ENCODE results near the gene MYO3B. TPM values are rescaled to one million over a fixed set of nuclear protein-coding genes. Genes with fewer than 3 reads are reported as not detected.
"Not testable (repeated sequence)": the region's sequence is repeated elsewhere in the genome, so short reads cannot be mapped to it uniquely, and the experiment has no call there.

MYO3B gene
- total RNA-seq, 1 experiment from 2014 or later, result not detected

- no peaks in the 10 kb centered on the region for H3K9me3 ChIP-seq (replicated peaks)
- H3K27me3 ChIP-seq (replicated peaks), result peaks cover 3% of the 10 kb centered on the region; the same call in 1 of the 2 replicates
- no peak overlapping the region for H3K4me3 ChIP-seq
- DNase-seq (ENCODE audit: low read depth in 1 of 2, low spot score in 2 of 2), result no peak
- H3K4me1 ChIP-seq (replicated peaks), result no peaks in the 10 kb centered on the region
- no peaks in the 10 kb centered on the region for H3K36me3 ChIP-seq
- H3K27ac ChIP-seq, result no peak overlapping the region
Measured at GRCh38 chr2:170276925-170277629, 99.1 kb downstream of the MYO3B start.

GRCh38 chr2:170277951-170278350 lies 100.0 kb downstream of the MYO3B start:
- Histone ChIP-seq H3K27ac (no peak overlapping the region), H3K36me3 (no peaks in the 10 kb centered on the region), H3K4me3 (no peak overlapping the region), H3K9me3 (replicated peaks) (no peaks in the 10 kb centered on the region), H3K27me3 (replicated peaks) (peaks cover 3% of the 10 kb centered on the region; the same call in 1 of the 2 replicates), H3K4me1 (replicated peaks) (no peaks in the 10 kb centered on the region)
- no peak for DNase-seq (ENCODE audit: low read depth in 1 of 2, low spot score in 2 of 2)

- not testable (repeated sequence) for H3K9me3 ChIP-seq (replicated peaks); H3K4me3 ChIP-seq; H3K27me3 ChIP-seq (replicated peaks); H3K4me1 ChIP-seq (replicated peaks); H3K36me3 ChIP-seq; DNase-seq (ENCODE audit: low read depth in 1 of 2, low spot score in 2 of 2); H3K27ac ChIP-seq
Measured at GRCh38 chr2:170279615-170280014, 101.7 kb downstream of the MYO3B start.

DNA sequence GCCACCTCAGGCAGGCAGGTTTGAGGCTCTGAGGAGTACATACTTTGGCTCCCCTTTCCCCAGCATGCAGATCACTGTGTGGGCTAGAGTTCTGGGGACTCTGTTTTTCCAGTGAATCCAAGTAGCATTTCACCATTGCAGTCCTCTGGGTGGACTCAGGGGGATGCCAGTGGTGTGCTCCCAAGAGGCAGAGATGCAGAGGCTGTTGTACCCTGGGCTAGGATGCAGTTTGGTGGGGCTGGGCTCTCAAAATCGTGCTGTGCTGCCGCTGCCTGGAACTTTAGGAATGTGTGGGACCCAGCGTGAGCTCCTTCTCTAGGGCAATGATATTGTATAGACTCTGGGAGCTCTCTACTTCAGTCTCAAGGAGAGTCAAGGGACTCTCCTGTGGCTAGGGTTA lies 104.9 kb downstream of the MYO3B start:
- Histone ChIP-seq H3K4me1 (replicated peaks) (no peaks in the 10 kb centered on the region), H3K27ac (no peak overlapping the region), H3K36me3 (no peaks in the 10 kb centered on the region), H3K9me3 (replicated peaks) (no peaks in the 10 kb centered on the region), H3K4me3 (no peak overlapping the region), H3K27me3 (replicated peaks) (peaks cover 3% of the 10 kb centered on the region; the same call in 1 of the 2 replicates)
- DNase-seq (ENCODE audit: low read depth in 1 of 2, low spot score in 2 of 2), result no peak

DNA sequence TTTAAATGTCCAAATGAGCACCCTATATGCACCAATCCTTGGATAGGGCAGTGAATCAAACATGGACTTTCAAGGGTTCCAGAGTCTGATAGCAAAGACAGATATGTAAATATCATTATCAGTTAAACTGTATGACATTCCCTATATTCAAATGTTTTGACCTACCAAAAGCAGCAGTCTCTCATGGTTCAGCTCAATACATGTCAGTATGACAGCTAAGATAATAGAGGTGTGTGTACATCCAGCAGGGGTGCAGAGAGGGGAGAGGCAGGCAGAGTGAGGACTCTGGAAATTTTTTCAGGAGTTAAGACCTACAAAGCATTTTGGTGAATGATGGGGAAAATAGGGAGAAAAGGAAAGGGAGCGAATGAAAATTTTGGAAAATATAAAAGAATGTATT lies 106.3 kb downstream of the MYO3B start:
- Histone ChIP-seq H3K4me1 (replicated peaks) (no peaks in the 10 kb centered on the region), H3K9me3 (replicated peaks) (no peaks in the 10 kb centered on the region), H3K27ac (no peak overlapping the region), H3K36me3 (no peaks in the 10 kb centered on the region), H3K27me3 (replicated peaks) (peaks cover 3% of the 10 kb centered on the region; the same call in 1 of the 2 replicates), H3K4me3 (no peak overlapping the region)
- DNase-seq (ENCODE audit: low read depth in 1 of 2, low spot score in 2 of 2), result no peak

DNA sequence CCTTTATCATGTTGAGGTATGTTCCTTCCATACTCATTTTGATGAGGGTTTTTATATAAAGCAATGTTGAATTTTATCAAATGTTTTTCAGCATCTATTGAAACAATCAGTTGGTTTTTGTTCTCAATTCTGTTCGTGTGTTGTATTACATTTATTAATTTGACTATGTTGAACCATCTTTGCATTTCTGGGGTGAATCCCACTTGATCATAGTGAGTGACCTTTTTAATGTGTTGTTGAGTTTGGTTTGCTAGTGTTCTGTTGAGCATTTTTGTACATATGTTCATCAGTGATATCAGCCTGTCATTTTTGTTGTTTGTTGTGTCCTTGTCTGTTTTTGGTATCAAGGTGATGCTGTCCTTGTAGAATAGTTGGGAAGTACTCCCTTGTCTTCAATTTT lies 110.9 kb downstream of the MYO3B start:
- Histone ChIP-seq H3K36me3 (no peaks in the 10 kb centered on the region), H3K27ac (no peak overlapping the region), H3K4me3 (no peak overlapping the region), H3K9me3 (replicated peaks) (no peaks in the 10 kb centered on the region), H3K27me3 (replicated peaks) (no peaks in the 10 kb centered on the region), H3K4me1 (replicated peaks) (no peaks in the 10 kb centered on the region)
- no peak for DNase-seq (ENCODE audit: low read depth in 1 of 2, low spot score in 2 of 2)

DNA sequence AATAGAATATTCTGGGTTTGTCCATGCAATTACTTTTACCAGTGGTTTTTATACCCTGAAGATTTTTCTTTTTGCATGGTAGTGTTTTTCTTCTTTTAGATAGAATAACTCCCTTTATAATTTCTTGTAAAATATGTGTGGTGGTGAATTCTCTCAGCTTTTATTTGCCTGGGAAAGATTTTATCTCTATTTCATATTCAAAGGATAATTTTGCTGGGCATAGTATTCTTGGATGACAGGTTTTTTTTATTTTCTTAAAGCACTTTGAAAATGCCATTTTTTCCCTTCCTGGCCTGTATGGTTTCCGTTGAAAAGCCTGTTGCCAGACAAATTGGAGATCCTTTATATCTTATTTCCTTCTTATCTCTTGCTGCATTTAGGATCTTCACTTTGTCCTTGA lies 113.5 kb downstream of the MYO3B start:
- Histone ChIP-seq H3K4me3 (no peak overlapping the region), H3K27ac (no peak overlapping the region), H3K9me3 (replicated peaks) (no peaks in the 10 kb centered on the region), H3K36me3 (no peaks in the 10 kb centered on the region), H3K27me3 (replicated peaks) (no peaks in the 10 kb centered on the region), H3K4me1 (replicated peaks) (no peaks in the 10 kb centered on the region)
- DNase-seq (ENCODE audit: low read depth in 1 of 2, low spot score in 2 of 2), result no peak

DNA sequence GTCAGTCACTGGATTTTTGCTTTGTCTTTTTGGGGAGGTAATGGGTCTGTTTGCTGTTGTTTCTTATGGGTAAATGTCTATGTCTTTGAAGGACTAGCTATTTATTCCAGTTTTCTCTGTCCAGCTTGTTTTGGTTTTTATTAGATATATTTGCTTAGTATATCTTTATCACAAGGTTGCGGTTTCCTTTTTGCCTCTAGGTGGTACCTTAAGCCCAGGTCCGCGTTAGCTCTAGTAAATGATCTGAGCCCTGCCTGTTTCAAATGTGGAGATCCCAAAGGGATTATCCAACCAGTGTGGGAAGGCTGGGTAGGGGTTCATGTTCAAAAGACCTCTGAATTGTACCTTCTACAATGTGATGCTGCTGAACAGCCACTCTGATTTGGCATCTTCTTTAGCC lies 114.5 kb downstream of the MYO3B start:
- Histone ChIP-seq H3K36me3 (no peaks in the 10 kb centered on the region), H3K9me3 (replicated peaks) (no peaks in the 10 kb centered on the region), H3K27me3 (replicated peaks) (no peaks in the 10 kb centered on the region), H3K4me3 (no peak overlapping the region), H3K4me1 (replicated peaks) (no peaks in the 10 kb centered on the region), H3K27ac (no peak overlapping the region)
- no peak for DNase-seq (ENCODE audit: low read depth in 1 of 2, low spot score in 2 of 2)

DNA sequence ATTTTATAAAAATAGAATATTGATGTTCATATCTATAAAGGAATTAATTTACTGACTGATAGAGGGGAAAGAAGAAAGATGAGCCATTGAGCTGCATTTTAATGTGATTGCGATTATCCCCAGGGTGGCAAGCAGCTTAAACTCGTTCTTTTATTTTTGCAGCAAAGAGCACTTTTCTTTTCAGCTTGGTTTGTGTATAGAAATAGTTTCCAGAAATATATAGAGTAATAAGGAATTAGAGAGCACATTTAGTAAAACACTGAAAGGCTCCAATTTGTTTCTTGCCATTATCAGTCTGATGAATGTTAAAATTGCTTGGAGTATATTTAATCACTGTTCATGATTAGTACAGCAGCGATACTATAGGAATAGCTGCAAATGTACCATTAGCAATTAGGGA lies 119.5 kb downstream of the MYO3B start:
- Histone ChIP-seq H3K9me3 (replicated peaks) (no peaks in the 10 kb centered on the region), H3K27ac (no peak overlapping the region), H3K4me3 (no peak overlapping the region), H3K27me3 (replicated peaks) (peaks cover 1% of the 10 kb centered on the region; the same call in 1 of the 2 replicates), H3K36me3 (no peaks in the 10 kb centered on the region), H3K4me1 (replicated peaks) (no peaks in the 10 kb centered on the region)
- DNase-seq (ENCODE audit: low read depth in 1 of 2, low spot score in 2 of 2), result no peak

GRCh38 chr2:170298115-170298514 lies 120.2 kb downstream of the MYO3B start:
- H3K9me3 ChIP-seq (replicated peaks), result no peaks in the 10 kb centered on the region
- H3K27ac ChIP-seq, result no peak overlapping the region
- H3K4me3 ChIP-seq, result no peak overlapping the region
- DNase-seq (ENCODE audit: low read depth in 1 of 2, low spot score in 2 of 2), result no peak
- peaks cover 5% of the 10 kb centered on the region; the same call in 1 of the 2 replicates for H3K27me3 ChIP-seq (replicated peaks)
- no peaks in the 10 kb centered on the region for H3K36me3 ChIP-seq
- H3K4me1 ChIP-seq (replicated peaks), result no peaks in the 10 kb centered on the region

- no peak for DNase-seq (ENCODE audit: low read depth in 1 of 2, low spot score in 2 of 2)
- no peaks in the 10 kb centered on the region for H3K36me3 ChIP-seq
- no peaks in the 10 kb centered on the region for H3K4me1 ChIP-seq (replicated peaks)
Measured at GRCh38 chr2:170298861-170299429, 121.0 kb downstream of the MYO3B start.

GRCh38 chr2:170300993-170301392 lies 123.0 kb downstream of the MYO3B start:
- Histone ChIP-seq H3K27ac (no peak overlapping the region), H3K36me3 (no peaks in the 10 kb centered on the region), H3K27me3 (replicated peaks) (peaks cover 5% of the 10 kb centered on the region; the same call in 1 of the 2 replicates), H3K4me1 (replicated peaks) (no peaks in the 10 kb centered on the region), H3K9me3 (replicated peaks) (no peaks in the 10 kb centered on the region), H3K4me3 (no peak overlapping the region)
- no peak for DNase-seq (ENCODE audit: low read depth in 1 of 2, low spot score in 2 of 2)

More at GRCh38 chr2:170298861-170299429, 121.0 kb downstream of the MYO3B start:
- Histone ChIP-seq H3K4me3 (no peak overlapping the region), H3K27ac (no peak overlapping the region), H3K9me3 (replicated peaks) (no peaks in the 10 kb centered on the region), H3K27me3 (replicated peaks) (peaks cover 5% of the 10 kb centered on the region; the same call in 1 of the 2 replicates)

GRCh38 chr2:170301626-170302025 lies 123.7 kb downstream of the MYO3B start:
- H3K36me3 ChIP-seq, result no peaks in the 10 kb centered on the region
- H3K4me3 ChIP-seq, result no peak overlapping the region
- peaks cover 5% of the 10 kb centered on the region; the same call in 1 of the 2 replicates for H3K27me3 ChIP-seq (replicated peaks)
- H3K4me1 ChIP-seq (replicated peaks), result no peaks in the 10 kb centered on the region
- H3K27ac ChIP-seq, result no peak overlapping the region
- no peak for DNase-seq (ENCODE audit: low read depth in 1 of 2, low spot score in 2 of 2)
- H3K9me3 ChIP-seq (replicated peaks), result no peaks in the 10 kb centered on the region

DNA sequence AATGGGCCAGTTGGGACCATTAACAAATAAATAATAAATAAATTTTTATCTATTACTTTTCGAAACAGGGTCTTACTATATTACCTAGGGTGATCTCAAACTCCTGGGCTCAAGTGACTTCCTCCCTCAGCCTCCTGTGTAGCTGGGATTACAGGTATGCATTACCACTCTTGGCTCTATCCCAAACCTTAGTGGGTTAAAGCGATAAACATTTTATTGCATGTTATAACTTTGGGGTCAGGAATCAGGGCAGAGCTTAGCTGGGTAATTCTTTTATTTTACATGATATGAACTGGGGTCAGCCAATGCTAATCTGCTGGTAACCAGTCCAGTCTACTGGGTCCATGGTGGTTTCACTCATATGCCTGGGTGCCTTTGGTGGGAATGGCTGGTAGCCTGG lies 127.8 kb downstream of the MYO3B start:
- Histone ChIP-seq H3K4me3 (no peak overlapping the region), H3K27ac (no peak overlapping the region), H3K27me3 (replicated peaks) (peaks cover 5% of the 10 kb centered on the region; the same call in 1 of the 2 replicates), H3K9me3 (replicated peaks) (no peaks in the 10 kb centered on the region), H3K36me3 (no peaks in the 10 kb centered on the region), H3K4me1 (replicated peaks) (no peaks in the 10 kb centered on the region)
- DNase-seq (ENCODE audit: low read depth in 1 of 2, low spot score in 2 of 2), result no peak

Data from SJSA1 (cell line).